ENCODE measurements around the gene WIPI1.

DNA sequence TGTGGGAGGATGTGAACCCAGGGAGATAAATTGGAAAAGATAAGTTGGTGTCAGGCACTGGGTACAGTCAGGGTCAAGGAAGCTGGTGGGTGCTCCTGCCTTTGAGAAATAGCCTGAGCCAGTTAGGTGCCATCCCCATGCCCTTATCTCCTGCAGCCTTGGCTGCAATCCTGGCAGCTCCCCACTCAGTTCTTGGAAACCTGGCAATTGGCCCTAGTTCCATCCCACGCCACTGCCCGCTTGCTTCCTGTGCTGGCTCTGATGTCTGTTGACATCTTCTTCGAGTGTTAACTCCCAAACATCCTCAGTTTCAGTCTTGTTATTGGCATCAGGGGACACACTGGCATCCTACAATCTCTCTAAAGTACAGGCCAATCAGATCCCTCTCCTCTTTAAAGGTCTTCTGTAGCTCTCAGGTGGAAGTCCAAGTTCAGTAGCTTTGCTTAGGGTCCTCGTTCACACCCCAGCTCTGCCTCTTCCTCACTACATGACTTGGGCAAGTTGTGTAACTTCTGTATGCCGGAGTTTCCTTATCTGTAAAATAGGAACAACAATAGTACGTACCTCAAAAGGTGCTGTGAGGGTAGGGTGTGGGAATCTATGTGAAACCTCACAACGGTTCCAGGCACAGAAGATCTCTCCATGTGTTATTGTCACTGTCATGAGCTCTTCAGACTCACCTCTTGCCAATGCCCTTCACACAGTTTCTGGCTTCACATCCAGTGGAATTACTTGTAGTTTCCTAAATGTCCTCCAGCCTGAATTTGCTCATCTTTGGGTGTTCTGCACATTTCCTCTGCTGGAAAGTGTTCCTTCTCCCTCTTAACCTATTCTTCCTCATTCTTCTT lies 41.4 kb upstream of the WIPI1 start:
- no peak for TF ChIP-seq CHD2 (IDR thresholded peaks at IDR 0.05; ENCODE audit: low read depth, low read length)
- TF ChIP-seq CAMTA2 (CRISPR knock-in tag; conservative IDR thresholded peaks at IDR 0.05) = no peak
- no peak for TF ChIP-seq JUNB (CRISPR knock-in tag; conservative IDR thresholded peaks at IDR 0.05)
- TF ChIP-seq, protein P1, sequence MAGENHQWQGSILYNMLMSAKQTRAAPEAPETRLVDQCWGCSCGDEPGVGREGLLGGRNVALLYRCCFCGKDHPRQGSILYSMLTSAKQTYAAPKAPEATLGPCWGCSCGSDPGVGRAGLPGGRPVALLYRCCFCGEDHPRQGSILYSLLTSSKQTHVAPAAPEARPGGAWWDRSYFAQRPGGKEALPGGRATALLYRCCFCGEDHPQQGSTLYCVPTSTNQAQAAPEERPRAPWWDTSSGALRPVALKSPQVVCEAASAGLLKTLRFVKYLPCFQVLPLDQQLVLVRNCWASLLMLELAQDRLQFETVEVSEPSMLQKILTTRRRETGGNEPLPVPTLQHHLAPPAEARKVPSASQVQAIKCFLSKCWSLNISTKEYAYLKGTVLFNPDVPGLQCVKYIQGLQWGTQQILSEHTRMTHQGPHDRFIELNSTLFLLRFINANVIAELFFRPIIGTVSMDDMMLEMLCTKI (IDR thresholded peaks at IDR 0.05; ENCODE audit: partially characterized antibody) = no peak
- no peak for TF ChIP-seq PHF20 (IDR thresholded peaks at IDR 0.05; ENCODE audit: partially characterized antibody)
- no peak for TF ChIP-seq CTCF (IDR thresholded peaks at IDR 0.05 in 2 of 3, conservative IDR thresholded peaks at IDR 0.05 in 1 of 3; ENCODE audit: insufficient read depth in 2 of 3, low read depth in 1 of 3, low read length in 3 of 3)
- no peak for TF ChIP-seq DDX20 (tag; IDR thresholded peaks at IDR 0.05; ENCODE audit: low read depth)
- no peak for TF ChIP-seq RAD21 (CRISPR knock-in tag; conservative IDR thresholded peaks at IDR 0.05 in 1 of 2, IDR thresholded peaks at IDR 0.05 in 1 of 2)
- TF ChIP-seq NFYB (IDR thresholded peaks at IDR 0.05; ENCODE audit: extremely low read depth, insufficient read length) = no peak

All from K562 (cell line).